GM12801 (cell line): Measurements from ENCODE around the gene COL23A1.

Experiments
- TF ChIP-seq, protein P1 (sequence below): IDR thresholded peaks from one replicate; pipeline ENCODE4 v1.5.1; 2011; ENCODE audit warnings: control low read depth; ENCODE audit not compliant: insufficient read length; ENCODE audit errors: extremely low read depth

COL23A1 gene

DNA sequence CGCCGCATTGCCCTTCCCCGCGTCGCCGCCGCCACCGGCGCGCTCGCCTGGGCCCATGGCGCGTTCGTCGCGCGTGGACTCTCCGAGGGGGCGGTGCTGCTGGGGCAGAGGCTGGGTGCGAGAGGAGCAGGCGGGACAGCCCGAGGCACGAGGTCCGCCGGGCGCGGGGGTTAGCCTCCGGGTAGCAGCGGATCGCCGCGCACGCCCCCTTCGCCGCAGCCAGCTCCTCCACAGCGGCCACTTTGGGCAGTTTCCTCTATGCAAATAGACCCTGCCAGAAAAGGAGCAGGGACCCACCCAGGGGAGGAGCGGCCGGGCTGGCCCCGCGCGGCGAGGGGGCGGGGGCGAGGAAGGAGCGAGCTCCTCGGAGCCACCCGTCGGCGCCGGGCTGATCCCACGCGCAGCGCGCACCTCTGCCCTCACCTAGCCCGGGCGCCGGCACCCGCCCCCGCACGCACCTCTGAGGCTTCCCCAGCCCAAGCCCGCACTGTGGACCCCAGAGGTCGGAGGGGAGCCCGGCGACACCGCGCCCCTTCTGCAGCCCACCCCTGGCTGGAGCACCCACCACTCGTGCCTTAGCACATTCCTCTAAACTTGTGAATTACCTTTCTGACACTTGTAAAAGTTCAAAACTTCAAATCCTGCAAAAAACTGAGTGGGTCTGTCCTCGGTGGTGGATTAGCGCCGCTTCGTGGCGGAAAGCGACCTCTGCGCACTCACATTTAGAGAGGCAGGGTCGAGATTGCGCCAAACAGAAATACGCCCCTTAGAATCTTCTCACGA, at the start of gene COL23A1:
COL23A1 (minus strand) TSS at position 253 of the 783 bp plus-strand sequence.
- TF ChIP-seq, protein P1, sequence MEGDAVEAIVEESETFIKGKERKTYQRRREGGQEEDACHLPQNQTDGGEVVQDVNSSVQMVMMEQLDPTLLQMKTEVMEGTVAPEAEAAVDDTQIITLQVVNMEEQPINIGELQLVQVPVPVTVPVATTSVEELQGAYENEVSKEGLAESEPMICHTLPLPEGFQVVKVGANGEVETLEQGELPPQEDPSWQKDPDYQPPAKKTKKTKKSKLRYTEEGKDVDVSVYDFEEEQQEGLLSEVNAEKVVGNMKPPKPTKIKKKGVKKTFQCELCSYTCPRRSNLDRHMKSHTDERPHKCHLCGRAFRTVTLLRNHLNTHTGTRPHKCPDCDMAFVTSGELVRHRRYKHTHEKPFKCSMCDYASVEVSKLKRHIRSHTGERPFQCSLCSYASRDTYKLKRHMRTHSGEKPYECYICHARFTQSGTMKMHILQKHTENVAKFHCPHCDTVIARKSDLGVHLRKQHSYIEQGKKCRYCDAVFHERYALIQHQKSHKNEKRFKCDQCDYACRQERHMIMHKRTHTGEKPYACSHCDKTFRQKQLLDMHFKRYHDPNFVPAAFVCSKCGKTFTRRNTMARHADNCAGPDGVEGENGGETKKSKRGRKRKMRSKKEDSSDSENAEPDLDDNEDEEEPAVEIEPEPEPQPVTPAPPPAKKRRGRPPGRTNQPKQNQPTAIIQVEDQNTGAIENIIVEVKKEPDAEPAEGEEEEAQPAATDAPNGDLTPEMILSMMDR: no peak

DNA sequence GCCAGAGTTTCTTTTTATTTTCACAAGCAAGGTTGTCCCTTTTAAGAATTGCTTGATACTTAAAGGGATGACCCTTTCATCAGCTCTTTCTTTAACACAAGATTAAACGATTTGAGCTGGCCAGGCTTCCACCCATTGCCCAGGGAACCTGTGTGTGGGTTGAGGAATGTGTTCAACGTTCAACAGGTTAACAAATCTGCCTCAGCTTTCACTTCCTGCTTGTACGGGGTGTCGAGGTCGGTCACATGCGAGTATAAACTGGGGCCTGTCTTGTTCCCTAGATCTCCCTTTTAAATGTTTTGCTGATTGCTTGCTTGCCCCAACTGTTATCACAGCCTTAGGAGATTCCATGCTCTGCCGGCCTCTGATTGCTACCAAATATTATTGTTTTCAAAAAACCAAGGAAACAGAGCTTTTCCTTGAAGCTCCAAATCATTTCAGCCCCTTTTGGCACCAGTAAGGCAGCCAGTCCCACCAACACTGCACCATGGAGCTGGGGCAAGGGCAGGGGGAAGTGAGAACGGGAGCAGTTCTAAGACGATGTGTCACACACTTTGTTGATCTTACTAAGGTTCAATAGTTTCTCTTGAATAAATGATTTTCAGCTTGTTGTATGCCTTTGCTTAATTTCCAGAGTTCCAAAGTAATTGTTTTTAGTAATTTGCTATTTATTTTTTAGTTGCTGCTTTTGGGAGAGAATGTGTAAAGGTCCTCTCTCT, 47.3 kb upstream of the COL23A1 start:
- TF ChIP-seq, protein P1: no peak

DNA sequence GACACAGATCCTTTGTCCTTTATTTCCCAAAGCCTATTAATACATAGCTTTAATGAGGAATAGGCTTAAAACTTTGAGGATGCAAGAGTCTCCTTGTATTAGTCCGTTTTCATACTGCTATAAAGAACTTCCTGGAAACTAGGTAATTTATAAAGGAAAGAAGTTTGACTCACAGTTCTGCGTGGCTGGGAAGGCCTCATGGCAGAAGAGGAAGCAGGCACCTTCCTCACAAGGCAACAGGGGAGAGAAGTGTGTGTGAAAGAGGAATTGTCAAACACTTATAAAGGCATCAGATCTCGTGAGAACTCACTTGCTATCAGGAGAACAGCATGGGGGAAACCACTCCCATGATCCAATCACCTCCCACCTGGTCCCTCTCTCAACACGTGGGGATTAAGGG, 42.1 kb upstream of the COL23A1 start:
- TF ChIP-seq, protein P1: no peak

DNA sequence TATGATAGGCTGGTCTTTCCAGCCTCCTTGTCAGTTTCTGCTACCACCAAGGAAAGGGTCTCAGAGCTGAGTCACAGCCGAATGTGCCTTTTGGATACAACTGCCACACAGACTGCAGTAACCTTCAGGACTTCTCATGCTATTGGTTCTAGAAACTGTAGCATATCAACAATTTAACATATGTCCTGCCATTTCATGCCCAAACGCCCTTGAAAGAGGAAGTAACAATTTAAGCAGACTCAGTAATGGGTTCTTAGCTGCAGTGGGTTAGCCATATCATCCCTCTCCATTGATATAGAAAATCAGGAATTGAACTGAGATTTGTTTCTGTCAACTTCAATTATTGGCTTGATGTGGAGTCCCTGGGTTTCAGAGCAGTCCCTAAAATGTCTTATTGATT, 40.8 kb upstream of the COL23A1 start:
- TF ChIP-seq, protein P1: no peak

DNA sequence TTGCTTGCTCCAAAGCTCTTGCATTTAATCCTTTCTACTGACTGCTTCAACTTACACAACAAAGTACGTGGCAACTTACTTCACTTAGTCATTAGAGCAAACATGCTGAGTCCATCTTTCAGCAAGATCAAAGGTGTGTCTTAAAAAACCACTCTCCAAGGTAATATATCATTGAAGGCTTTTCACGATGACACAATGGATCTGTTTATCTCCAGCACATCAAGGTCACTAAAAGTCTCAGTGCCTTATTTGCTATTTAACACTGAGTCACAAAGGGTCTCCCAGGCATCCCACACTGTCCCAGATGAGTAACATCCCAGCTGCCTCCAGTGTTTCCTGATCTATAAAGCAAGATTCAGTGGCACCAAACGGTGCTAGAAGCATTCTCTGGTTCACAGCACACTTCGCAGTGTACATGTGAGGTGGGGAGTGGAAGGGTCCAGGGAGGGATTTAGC, 40.3 kb upstream of the COL23A1 start:
- TF ChIP-seq, protein P1: no peak

DNA sequence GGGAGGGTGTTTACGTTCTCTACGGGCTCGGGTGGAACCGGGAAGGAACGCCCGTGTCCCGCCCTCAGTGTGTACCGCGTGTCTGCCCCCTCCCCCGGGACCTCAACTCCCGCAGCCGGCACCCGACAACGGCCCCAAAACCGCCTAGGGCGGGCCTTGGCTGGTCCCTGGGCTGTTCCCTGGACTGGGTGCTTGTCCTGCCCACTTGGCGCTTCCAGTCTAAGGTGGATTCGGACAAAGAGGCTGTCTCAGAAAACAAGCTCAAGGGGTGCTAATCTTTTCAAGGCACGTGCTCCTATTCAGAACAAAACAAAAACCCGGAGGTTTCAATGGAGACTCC, 37.0 kb upstream of the COL23A1 start:
- TF ChIP-seq, protein P1: no peak

DNA sequence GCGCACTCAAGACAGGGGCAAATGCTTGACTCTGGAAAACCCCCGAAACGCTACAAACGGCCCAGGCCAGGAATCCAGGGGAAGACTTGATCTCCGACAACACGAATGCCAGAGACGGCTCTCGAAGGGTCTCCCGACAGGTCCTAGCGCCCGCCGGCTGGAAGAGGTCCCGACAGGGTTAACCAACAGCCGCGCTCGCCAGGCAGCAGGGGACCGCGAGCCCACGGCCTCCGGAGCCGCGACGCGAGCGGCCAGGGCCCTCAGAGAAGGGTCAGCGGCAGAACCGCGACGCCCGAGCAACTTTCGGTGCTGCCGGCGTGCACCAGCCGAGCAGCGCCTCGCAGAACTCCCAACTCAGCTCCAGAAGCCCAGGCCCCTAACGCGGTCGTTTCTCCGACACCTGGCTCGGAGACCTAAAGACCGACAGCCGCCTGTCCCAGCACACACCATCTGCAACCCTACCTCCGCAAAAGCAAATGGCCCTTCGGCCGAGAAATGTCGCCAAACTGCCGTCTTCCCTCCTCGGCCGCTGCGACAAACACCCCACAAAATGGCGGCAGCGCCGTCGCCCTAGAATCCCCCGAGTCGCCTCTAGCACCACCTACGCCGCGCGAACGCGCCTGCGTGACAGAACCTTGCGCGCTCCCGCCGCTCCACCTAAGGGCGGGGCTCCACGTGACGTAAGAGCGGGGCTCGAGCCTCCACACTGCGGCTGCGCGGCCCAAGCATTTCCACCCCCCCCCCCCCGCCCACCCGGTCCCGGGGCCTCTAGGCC, 36.5 kb upstream of the COL23A1 start, which contains the start of gene CLK4:
CLK4 (minus strand) TSS at position 567 of the 775 bp plus-strand sequence. CDS start 3,634 bp downstream, outside the sequence.
- TF ChIP-seq, protein P1: no peak
